VCaP (cell line): ENCODE measurements around the gene RINL.
"Not testable (repeated sequence)": the region's sequence is repeated elsewhere in the genome, so short reads cannot be mapped to it uniquely, and the experiment has no call there.

Source experiments
- H3K27ac ChIP-seq: fragments of 450-650 bp; 2 replicates; pipeline ENCODE4 v1.5.1; 2017
- TF ChIP-seq, protein P1 (sequence below): fragments of 450-650 bp; conservative IDR thresholded peaks from 2 replicates; pipeline ENCODE4 v1.5.1; 2017; ENCODE audit warnings: mild to moderate bottlenecking, moderate library complexity

Gene RINL

DNA sequence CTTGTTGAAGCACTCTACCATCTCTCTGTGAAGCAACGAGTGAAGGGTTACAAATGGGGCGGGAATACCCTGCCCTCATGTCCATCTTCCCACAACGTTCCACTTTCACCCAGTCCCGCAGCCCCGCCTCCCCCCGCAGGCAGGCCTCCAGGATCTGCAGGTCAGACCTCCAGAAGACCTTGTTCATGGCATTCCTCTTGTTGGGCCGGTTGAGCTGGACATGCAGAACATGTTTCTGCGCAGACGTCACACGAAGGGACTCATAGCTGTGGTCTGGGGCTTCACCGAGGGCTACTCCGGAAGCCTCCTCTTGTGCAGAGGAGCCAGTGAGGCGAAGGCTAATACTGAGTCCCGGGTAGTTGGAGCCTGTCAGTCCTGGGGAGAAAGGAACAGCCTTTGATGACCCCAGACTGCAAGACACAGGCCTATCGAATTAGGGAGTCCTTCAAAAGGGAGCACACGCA lies 46.9 kb downstream of the RINL start:
- TF ChIP-seq, protein P1, sequence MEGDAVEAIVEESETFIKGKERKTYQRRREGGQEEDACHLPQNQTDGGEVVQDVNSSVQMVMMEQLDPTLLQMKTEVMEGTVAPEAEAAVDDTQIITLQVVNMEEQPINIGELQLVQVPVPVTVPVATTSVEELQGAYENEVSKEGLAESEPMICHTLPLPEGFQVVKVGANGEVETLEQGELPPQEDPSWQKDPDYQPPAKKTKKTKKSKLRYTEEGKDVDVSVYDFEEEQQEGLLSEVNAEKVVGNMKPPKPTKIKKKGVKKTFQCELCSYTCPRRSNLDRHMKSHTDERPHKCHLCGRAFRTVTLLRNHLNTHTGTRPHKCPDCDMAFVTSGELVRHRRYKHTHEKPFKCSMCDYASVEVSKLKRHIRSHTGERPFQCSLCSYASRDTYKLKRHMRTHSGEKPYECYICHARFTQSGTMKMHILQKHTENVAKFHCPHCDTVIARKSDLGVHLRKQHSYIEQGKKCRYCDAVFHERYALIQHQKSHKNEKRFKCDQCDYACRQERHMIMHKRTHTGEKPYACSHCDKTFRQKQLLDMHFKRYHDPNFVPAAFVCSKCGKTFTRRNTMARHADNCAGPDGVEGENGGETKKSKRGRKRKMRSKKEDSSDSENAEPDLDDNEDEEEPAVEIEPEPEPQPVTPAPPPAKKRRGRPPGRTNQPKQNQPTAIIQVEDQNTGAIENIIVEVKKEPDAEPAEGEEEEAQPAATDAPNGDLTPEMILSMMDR = no peak
- H3K27ac ChIP-seq = peak overlapping the region; percentile 100

DNA sequence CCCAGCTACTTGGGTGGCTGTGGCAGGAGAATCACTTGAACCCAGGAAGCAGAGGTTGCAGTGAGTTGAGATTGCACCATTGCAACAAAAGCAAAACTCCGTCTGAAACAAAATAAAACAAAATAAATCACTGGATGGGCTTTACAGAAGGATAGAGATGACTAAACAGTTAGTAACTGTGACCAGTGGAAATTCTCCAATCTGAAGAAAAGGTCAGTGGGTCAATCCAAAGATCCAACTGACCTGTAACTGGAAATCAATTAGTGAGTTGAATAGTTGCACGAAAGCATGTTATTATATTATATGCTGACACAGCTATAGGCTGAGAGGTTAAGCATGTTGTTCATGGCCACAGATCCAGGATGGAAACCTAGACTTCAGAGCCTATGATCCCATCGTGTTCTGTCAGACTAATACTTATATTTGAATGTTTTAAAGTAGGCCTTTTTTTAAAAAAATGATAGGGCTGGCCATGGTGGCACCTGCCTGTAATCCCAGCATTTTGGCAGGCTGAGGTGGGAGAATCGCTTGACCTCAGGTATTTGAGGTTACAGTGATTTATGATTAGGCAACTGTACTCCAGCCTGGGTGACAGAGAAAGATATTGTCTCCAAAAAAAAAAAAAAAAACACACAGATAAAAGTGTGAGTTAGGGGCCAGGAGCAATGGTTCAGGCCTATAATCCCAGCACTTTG lies 47.9 kb downstream of the RINL start:
- TF ChIP-seq, protein P1 = no peak
- peak overlapping the region; percentile 100 for H3K27ac ChIP-seq

DNA sequence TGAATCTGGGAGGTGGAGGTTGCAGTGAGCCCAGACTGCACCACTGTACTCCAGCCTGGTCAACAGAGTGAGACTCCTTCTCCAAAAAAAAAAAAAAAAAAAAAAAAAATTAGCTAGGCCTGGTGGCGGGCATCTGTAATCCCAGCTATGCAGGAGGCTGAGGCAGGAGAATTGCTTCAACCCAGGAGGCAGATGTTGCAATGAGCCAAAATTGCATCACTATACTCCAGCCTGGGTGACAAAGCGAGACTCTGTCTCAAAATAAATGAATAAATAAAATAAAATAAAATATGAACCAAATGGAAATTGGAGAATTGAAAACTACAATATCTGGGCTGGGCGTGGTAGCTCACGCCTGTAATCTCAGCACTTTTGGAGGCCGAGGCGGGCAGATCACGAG lies 48.9 kb downstream of the RINL start:
- peak overlapping the region; percentile 100; the same call in 1 of the 2 replicates for H3K27ac ChIP-seq

DNA sequence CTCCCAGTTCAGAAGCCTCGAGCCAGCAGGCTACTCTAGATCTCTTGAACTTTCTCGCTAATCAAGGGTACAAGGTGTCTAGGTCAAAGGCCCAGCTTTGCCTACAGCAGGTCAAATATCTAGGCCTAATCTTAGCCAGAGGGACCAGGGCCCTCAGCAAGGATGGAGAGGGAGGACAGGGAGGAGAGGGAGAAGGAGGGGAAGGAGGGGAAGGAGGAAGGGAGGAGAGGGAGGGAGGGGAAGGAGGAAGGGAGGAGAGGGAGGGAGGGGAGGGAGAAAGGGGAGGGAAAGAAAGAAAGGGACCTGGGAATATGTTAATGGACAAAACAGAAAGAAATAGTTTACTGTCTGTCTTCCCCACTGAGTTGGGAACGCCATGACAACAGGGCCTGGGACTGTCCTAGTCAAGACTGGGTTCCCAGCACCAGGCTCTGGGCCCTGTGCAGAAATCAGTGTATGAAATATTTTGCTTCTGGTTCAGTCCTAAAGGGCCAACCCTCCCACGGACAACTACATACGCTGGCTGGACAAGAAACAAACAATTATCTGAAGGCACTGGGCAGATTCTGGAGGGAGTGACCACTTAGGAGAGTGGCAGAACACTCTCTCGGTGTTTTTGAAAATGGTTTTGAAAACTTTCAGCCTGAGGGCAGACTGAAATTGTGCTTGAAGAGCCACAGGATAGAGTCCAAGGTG lies 51.1 kb downstream of the RINL start:
- H3K27ac ChIP-seq = no peak overlapping the region; the same call in 1 of the 2 replicates
- TF ChIP-seq, protein P1 = no peak

DNA sequence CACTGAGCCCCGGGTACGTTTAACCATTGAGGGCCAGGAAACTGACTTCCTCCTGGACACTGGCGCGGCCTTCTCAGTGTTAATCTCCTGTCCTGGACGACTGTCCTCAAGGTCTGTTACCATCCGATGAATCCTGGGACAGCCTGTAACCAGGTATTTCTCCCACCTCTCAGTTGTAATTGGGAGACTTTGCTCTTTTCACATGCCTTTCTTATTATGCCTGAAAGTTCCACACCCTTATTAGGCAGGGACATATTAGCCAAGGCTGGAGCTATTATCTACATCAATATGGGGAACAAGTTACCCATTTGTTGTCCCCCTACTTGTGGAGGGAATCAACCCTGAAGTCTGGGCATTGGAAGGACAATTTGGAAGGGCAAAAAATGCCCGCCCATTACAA lies 52.1 kb downstream of the RINL start:
- not testable (repeated sequence) for H3K27ac ChIP-seq

DNA sequence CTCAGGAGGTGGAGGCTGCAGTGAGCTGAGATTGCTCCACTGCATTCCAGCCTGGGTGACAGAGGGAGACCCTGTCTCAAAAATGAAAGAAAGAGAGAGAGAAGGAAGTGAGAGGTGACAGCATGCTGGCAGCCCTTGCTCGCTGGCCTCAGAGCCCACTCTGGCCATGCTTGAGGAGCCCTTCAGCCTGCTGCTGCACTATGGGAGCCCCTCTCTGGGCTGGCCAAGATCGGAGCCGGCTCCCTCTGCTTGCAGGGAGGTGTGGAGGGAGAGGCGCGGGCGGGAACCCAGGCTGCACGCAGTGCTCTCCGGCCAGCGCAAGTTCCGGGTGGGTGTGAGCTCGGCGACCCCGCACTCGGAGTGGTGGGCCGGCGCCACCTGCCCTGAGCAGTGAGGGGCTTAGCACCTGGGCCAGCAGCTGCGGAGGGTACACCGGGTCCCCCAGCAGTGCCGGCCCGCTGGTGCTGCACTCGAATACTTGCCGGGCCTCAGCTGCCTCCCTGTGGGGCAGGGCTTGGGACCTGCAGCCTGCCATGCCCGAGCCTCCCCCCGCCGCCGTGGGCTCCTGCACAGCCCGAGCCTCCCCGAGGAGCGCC lies 56.7 kb downstream of the RINL start:
- not testable (repeated sequence) for H3K27ac ChIP-seq

DNA sequence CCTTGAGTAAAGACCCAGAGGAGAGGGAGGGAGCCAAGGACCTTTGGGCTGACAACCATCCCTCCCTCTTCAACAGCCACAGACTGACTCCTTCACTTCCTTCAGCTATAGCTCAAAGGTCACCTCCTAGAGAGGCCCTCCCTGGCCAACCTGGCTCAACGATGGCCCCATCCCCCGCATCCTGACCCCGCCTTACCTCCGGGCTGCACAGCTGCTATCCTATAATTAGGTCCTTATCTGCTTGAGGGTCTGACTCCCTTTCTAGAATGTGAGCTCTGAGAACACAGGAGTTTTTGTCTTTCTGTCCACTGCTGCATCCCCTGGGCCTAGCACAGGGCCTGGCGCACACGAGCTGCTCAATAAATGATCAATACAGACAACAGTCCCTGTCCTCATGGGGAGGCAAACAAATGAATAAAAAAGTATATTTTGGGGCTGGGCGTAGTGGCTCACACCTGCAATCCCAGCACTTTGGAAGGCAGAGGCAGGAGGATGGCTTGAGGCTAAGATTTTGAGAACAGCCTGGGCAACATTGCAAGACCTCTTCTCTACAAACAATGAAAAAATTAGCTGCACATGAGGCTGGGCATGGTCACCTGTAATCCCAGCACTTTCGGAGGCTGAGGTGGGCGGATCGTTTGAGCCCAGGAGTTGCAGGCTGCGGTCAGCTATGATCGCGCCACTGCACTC lies 58.7 kb downstream of the RINL start:
- TF ChIP-seq, protein P1 = no peak
- no peak overlapping the region for H3K27ac ChIP-seq
